Sciatic nerve (tissue), 2 donors: ENCODE results near the gene PCDHA10. TPM values are rescaled to one million over a fixed set of nuclear protein-coding genes. Genes with fewer than 3 reads are reported as not detected.
A peak's percentile ranks its signal among the peaks of the same experiment; 100 is the strongest.
"Not testable (repeated sequence)": the region's sequence is repeated elsewhere in the genome, so short reads cannot be mapped to it uniquely, and the experiment has no call there.

Experiments
- ATAC-seq: fragments of 200-7000 bp; cut with Tn5 transposase; one replicate; pipeline ENCODE4 v1.9.1; 2020; ENCODE audit warnings: mild to moderate bottlenecking, moderate library complexity
- DNase-seq: peaks from one replicate; pipeline ENCODE4 v3.0.0-alpha.2; 2020; ENCODE audit warnings: low spot score
- intact Hi-C: fragments of 100-400 bp; cut with DNase I; formaldehyde crosslinking; loops from one replicate; pipeline ENCODE4 v1.14.2; 2022
- total RNA-seq: library from RNA; stranded (reverse); fragmentation: NEBNext Ultra II Directional; extraction: Animal tissue kit (Norgen Biotek cat#: 25700); gene quantifications from one replicate; pipeline ENCODE4 v1.2.1, GENCODE V29; 2021
- donor health status: DM: no; HTN: no; CAD: no.
- donor health status: DM: no; HTN: no; CAD: no.

The PCDHA10 gene
- 2.9 TPM for total RNA-seq

- ATAC-seq, result no peak
- no peak for DNase-seq
- intact Hi-C loops, result no loop called here
Observed at GRCh38 chr5:140855772-140856674, at the start of gene PCDHA10. Gene PCDHA10 (plus strand): TSS chr5:140855897. CDS start chr5:140856049, 152 bp downstream.

- peak; percentile 45 for ATAC-seq
- DNase-seq, result peak; percentile 66
- intact Hi-C loops, result no loop called here
Observed at GRCh38 chr5:140806834-140807775, 48.6 kb upstream of the PCDHA10 start, which contains the start of gene PCDHA4. Gene PCDHA4 (plus strand): TSS chr5:140807068.

GRCh38 chr5:140808241-140808888, 47.3 kb upstream of the PCDHA10 start:
- DNase-seq, intact Hi-C loops, ATAC-seq: not testable (repeated sequence)

GRCh38 chr5:140808889-140809291, 46.8 kb upstream of the PCDHA10 start:
- ATAC-seq, result no peak
- intact Hi-C loops, result no loop called here
- DNase-seq, result no peak

- ATAC-seq (no peak), DNase-seq (no peak)
- intact Hi-C loops, result no loop called here
Observed at GRCh38 chr5:140821375-140822280, 34.1 kb upstream of the PCDHA10 start, which contains the start of gene PCDHA5. Gene PCDHA5 (plus strand): TSS chr5:140821613.

- DNase-seq, result no peak
- intact Hi-C loops, result no loop called here
- no peak for ATAC-seq
Observed at GRCh38 chr5:140822281-140822629, 33.4 kb upstream of the PCDHA10 start.

- intact Hi-C loops, ATAC-seq, DNase-seq: not testable (repeated sequence)
Observed at GRCh38 chr5:140822969-140823368, 32.7 kb upstream of the PCDHA10 start.

GRCh38 chr5:140823475-140823874, 32.2 kb upstream of the PCDHA10 start:
- DNase-seq (no peak), ATAC-seq (no peak)
- intact Hi-C loops, result no loop called here

GRCh38 chr5:140827704-140828361, 27.9 kb upstream of the PCDHA10 start, which contains the start of gene PCDHA6:
Gene PCDHA6 (plus strand): TSS chr5:140827960. CDS start chr5:140828092, 132 bp downstream.
- DNase-seq (no peak), ATAC-seq (no peak)
- intact Hi-C loops, result no loop called here

- no peak for ATAC-seq
- no peak for DNase-seq
- intact Hi-C loops, result no loop called here
Observed at GRCh38 chr5:140828362-140828737, 27.3 kb upstream of the PCDHA10 start.

- DNase-seq, intact Hi-C loops, ATAC-seq: not testable (repeated sequence)
Observed at GRCh38 chr5:140829511-140830501, 25.9 kb upstream of the PCDHA10 start.

GRCh38 chr5:140833993-140834392, 21.7 kb upstream of the PCDHA10 start, which contains the start of gene PCDHA7:
Gene PCDHA7 (plus strand): TSS chr5:140834269. CDS start chr5:140834384, 115 bp downstream.
- DNase-seq, result no peak
- intact Hi-C loops, result no loop called here
- no peak for ATAC-seq

GRCh38 chr5:140834439-140835008, 21.2 kb upstream of the PCDHA10 start:
- DNase-seq, intact Hi-C loops, ATAC-seq: not testable (repeated sequence)

- ATAC-seq (no peak), DNase-seq (no peak)
Observed at GRCh38 chr5:140835622-140836510, 19.8 kb upstream of the PCDHA10 start.

More at GRCh38 chr5:140835622-140836510, 19.8 kb upstream of the PCDHA10 start:
- intact Hi-C loops, result no loop called here
